CD1c-positive myeloid dendritic cell (primary cell): ENCODE results near the gene C20orf204.

Experiments used
- DNase-seq: peaks from one replicate; pipeline ENCODE4 v3.0.0-alpha.2; 2016; ENCODE audit errors: extremely low spot score

The C20orf204 gene

DNA sequence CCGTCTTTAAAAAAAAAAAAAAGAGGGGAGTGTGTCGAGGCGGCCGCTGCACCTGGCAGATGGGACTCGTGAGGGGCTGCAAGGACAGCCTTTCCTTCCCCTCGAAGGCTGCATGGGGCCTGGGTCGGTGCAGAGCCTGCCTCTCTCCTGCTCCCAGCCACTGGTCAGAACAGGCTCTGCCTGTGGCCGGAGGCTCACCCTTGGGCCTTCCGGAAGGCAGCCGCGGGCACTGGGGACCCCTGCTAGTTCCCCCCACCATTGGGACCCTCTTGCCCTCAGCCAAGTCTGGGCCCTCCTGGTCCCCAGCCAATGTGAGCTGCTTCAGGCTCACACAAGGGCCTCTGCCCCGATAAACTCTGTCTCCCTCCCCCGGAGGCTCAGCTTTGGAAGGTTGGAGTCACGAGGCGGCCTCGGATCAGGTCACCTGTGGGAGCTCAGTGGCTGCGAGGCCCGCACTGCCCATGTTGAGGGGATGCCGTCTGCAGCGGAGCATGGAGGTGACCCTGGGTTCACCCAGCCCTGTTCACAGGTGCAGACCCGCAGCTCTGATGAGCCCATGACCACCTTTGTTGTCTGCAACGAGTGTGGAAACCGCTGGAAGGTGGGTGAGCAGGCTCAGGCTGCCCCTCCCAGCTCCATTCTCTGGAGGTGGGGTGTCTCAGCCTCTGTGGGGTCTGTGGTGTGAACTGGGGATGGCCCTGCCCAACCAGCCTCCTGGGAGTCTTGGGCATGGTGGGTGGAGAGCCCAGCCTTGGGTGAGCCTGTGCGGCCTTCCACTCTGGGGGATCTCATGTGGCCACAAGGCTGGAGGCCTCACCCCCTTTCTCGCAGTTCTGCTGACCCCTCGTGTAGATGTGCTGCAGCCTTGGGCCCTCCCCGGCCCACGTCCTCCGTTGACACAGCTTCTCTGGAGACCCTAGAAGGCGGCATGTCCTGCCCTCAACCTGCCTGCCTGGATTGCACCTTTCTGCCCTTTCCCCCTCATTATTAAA lies 35.7 kb downstream of the C20orf204 start:
- no peak for DNase-seq

DNA sequence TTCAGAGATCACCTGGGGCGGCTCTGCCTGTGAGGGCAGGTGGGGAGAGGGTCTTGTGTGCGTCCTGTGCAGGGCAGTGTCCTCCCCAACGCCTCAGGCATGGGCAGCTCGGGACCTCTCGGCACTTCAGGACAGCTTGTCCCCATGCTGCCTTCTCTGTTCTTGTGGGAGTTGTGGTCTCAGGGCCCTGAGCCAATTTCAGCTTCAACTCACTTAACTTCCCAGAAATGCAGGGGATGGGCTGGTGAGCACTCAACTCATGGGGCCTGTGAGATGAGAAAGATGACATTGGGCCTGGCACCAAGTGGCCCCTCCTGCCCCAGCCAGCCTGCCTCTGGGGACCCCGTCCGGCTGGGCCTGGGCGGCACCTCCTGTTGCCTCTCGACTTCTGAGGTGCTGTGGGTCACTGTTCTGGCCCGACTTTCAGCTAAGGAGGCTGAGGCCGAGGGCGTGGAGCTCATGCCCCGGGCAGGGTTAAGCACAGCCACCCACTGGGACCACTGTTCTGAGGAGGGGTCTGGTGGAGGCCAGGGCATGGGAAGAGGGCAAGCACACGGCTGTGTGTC lies 36.6 kb downstream of the C20orf204 start:
- no peak for DNase-seq

DNA sequence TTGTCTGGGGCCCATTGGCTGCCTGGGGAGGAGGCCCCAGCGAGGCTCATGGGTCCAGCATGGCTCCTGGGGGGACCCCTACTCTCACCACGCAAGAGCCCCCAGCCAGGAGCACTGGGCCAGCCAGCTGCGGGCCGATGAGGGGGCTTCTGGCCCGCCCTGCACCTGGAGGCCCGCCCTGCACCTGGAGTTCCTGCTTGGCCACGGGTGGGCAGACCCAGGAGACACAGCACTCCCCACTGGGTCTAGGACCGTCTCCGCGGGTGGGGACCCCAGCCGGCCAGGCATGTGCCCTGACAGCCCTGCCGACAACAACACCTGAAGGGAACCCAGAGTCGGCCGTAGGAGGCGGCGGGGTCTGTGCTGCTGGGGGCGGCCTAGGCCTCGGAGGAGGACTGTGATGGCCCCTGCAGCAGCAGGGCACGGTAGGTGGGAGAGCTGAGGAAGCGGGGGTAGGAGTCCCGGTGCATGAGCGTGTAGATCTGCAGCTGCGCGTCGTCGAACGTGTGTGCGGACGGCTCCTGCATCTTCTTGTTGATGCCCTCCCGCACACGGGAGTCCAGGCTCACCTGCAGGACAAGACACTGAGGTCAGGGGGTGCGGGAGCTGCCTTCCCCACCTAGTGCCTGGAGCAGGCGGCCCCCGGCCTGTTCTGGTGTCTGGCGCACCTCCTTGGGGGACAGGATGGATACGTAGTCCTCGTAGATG lies 37.6 kb downstream of the C20orf204 start:
- DNase-seq: no peak

DNA sequence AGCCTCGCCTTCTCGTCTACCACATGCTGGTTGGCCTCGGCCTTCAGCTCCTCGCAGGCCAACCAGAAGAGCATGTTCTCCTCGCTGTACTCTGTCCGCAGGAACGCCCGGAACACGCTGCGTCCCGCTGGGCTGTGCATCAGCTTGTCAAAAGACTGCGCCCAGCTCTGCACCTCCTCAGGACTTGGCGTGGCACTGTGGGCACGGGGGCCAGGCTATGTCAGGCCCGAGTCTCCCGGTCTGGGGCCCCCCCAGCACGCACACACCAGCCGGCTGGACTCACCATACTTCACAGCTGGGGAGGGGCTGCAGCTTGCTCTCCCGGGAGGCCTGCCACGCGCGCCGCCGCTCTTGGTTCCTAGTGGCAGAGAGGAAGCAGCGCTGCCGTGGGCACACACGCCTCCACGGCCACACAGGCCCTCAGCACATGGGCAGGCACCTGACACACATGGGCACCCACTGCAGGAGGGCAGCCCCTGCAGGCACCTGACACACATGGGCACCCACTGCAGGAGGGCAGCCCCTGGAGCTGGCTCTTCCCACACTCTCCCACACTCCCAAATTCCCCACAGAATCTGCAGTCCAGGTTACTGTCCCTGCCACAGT lies 38.3 kb downstream of the C20orf204 start:
- no peak for DNase-seq

DNA sequence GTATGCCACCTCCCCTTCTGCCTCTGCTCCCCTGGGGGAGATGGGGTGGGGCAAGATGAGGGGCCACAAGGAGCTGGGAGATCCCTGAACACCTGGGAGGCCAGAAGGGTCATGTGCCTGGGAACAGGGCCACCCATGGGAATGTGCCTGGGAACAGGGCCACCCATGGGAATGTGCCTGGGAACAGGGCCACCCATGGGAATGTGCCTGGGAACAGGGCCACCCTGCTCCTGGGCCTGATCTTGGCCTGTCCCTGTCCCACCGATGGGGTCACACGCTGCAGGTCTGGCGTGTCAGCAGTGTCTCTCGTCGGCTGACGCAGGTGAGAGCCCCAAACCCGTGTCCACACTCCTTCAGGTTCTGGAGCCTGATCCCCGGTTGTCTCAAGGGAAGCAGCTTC lies 39.0 kb downstream of the C20orf204 start:
- no peak for DNase-seq

DNA sequence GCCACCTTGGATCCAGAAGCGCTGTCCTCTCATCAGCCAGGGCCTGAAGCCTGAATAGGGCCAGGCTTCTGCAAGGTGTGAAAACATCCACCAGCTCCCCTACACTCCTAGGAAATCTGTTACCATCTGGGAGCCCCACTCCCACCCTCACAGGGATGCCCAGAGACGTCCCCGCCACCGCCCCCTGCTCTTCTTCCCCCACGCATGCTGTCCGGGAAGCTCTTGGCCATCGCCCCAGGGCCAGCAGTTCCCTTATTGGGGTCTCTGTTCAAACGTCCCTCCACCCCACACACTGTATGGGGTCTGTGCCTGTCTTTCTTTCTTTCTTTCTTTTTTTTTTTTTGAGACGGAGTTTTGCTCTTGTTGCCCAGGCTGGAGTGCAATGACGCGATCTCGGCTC lies 39.6 kb downstream of the C20orf204 start:
- DNase-seq: no peak

DNA sequence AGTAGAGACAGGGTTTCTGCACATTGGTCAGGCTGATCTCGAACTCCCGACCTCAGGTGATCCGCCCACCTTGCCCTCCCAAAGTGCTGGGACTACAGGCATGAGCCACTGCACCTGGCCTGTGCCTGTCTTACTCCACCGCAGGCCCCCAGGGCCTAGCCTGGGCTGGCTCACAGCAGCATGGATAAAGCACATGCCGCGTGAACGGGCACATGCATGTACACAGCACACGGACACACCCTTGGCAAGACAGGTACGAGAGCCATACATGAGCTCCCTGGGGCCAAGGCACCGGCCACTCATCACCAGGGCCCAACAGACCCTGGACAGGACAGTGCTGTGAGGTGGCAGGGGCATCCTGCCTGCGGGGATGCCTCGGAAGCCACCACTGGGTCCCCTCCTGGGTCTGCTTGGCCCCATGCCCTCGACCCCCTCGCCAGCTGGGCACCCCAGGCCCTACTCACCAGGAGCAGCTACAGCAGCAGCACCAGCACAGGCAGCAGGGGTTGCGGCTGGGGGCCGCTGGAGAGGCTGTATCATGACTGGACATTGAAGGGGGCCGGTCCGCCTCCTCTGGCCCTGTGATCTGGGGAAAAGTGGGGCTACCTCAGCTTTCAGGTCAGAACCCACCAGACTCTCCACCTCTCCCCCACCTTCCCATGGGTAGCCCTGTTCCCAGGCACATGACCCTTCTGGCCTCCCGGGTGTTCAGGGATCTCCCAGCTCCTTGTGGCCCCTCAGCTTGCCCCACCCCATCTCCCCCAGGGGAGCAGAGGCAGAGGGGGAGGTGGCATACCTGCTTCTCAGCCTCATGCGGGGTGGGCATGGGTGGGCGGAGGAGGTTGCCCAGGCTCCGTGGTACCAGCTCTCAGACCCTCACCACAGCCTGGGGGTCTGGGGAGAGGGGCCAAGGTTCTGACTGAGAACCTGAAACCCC lies 40.3 kb downstream of the C20orf204 start:
- no peak for DNase-seq

DNA sequence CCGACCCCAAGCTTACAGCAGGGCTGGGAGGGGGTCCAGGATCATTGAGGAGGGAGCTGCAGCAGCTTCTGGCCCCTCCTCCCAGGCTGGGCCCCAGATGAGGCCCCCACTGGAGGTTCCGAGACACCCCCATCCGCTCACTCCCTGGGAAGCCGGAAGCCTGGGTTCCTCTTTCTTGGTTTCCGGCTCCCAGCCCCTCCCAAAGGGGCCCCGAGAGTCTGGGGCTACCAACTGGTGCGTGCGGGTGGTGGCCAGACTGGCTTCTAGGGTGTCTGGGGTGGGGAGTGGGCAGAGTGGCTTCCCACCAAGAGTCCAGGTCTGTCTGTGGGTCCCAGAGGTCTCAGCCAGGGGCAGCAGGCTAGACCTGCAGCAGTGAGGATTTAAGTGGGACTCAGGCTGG lies 41.1 kb downstream of the C20orf204 start:
- DNase-seq: peak; percentile 63

DNA sequence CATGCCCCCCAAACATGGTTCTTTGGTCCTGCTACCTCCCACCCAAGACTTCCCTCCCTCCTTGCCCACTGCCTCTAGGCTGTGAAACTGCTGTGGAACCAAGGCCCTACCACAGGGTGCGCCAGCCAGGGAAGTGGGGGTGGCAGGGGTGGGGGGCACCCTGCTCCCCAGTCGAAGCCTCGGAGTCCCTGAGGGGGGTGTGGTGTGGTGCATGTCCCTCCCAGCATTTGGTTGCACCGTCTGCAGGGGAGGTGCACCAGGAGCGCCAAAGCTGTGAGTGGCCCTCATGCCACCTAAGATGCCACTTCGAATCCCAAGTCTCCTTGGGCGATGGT lies 41.5 kb downstream of the C20orf204 start:
- DNase-seq: no peak

DNA sequence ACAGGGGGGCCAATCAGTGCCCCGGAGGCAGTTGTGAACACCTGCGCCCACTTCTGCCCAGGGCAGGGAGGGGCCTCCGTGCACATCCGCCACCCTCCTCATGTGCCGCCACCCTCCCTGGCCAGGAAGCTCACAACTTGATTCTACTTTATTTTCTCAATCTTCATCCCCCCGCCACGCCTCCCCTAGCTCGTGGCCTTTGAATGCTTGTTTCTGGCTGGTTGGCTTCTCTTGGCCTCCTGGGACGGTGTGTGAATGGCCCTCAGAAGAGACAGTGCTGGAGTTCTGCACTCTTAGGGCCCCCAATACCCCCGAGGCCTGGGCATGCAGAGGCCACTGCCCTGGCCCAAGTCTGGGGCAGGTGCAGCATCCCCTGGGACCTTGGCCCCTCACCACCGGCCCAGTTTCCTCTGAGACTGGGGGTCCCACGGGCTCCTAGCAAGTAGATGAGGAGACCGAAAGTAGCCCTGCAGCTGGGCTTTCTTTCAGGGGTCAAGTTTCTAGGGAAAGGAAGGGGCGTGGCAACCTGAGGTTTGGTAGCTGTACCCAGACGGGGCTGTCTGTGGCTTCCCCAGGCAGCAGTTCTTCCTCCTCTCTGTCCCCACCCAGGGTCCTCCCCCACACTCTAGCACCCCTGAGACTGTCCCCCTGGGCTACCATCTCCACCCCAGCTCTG lies 42.0 kb downstream of the C20orf204 start:
- peak; percentile 28 for DNase-seq

DNA sequence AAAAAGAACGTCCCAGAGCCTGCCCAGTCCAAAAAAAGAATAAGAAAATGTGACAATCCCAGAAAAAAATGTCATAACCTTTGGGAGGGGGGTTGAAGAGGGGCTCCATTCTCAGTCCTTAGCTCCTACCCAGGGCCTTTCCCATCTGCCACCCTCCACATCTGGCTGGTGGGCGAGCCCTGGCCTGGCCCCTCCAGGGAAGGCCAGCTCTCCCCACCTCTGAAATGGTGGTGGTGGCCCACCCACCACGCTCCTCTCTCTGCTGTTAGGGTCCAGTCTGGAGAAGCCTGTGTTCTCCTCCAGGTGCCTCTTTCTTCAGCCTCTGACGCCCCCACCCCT lies 42.9 kb downstream of the C20orf204 start:
- DNase-seq: no peak

DNA sequence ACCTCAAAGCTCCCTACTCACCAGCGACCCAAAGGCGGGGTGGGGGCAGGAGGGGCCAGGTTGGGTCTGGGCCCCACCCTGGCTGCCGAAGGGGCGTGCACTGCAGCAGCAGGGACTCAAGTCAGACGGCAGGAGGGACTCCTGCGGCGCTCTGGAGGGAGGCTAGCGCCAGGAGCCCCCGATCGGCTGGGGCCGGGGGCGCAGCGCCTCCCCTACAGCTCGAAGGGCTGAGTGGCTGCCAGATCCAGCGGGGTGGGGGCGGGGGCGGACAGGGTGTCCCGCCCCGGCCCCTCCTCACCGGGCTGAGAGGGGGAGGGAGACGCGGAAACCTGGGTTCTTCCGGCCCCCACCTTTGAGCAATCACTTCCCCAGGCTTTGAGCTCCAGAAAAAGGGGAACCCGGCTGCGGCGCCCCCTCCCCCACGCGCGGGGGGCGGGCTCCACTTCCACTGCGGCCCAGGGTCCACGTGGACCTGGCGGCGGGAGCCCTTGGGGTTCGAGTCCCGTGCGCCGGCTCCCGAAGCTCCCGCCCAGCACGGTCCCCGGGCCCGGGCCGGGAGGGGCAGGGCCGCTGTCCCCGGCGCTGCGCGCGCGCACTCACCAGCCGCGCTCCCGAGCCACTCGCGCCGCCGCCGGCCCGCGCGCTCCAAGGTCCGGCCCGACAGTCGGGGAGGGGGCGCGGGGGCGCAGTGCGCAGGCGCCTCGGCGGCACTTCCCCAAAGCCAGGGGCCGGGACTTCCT lies 43.5 kb downstream of the C20orf204 start, which contains the start of gene RGS19:
TSS of gene RGS19 (minus strand) at position 246 of the 740 bp plus-strand sequence. CDS start 2,632 bp downstream, outside the sequence.
- DNase-seq: peak; percentile 94

DNA sequence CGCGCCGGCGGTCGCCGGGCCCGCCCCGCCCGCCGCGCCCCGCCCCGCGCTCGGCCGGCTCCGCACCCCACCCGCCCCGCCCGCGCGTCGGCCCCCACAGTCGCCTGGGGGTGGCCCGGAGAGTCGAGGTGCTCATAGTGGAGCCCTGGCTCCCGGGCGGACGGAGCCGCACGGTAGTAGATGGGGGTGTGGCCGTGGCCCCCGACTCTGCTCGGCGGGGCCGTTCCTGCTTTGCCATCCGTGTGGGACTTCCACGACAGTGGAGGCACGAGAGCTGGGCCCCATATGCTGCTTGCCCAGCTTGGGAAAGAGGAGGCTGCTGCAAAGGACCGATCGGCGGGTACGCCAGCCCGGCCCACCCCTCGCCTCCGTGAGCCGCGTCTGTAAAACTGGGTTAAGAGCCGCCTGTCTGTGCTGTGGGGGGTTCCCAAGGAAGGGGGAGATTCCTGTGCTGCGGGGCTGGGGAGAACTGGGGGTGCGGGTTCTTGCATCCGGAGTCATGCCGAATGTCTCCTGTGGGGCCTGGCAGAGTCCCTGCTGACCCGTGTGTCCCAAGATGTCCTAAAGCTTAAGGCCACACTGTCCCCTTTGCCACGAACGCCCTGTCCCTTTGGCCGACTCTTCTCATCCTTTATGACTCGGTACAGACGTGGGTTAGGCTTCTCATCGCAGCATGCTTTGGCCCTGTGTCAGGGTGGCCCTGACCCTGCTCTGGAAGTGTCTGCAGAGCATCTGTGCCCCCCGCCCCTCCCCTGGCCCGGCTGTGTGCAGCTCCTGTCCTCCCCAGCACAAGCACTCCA lies 44.2 kb downstream of the C20orf204 start, which contains the start of gene OPRL1:
TSS of gene OPRL1 (plus strand) at position 70 of the 800 bp plus-strand sequence. CDS start 12,639 bp downstream, outside the sequence.
- DNase-seq: no peak

DNA sequence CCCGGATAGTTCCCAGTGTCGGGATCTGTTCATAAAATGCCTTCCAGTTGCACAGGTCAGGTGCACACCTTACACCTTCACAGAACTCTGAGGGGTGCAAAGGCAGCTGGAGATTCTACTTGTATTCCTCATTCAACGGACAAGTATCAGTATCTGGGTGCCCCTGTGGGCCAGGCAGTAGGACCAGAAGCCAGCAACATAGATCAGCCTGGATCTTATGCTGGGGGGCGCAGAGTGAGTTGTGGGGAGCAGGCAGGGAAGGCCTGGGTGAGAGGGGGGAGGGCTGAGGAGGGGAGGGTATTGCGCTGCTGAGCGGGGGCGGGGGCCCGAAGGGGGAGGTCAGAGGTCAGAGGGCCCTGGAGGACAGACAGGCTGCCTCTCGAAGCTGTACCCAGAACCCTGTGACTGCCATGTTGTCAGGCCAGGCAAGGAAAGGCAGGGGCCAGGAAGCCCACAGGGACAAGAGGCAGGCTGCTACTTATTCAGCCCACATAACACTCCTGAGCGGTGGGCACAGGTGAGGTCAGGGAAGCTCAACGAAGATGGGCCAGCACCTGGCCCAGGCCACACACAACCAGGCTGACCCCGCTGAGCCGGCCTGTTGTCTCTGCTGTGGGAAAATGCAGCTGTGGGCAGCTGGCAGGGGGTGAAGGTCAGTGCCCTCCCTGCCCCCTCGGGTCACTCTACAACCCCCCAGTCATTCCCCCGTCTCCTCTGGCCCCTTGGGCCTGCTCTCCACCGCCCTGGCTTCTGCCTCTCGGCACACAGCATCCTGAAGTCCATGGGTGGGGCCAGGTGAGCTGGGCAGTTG lies 45.0 kb downstream of the C20orf204 start:
- DNase-seq: no peak

DNA sequence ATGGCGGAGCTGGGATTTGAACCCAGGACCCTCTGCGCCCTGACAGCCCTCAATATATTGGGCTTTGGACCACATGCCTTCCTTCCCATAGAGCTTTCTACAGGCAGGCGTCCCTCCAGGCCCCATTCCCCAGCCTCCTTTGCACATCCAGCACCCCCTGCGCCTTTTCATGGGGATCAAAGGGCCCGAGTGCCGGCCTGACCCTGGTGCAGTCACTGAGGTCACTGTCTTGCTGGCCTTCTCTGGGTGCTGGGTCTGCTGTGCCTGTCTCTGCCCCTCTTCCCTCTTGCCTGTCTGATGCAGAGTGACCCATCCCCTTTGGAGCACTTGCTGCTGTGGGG lies 45.6 kb downstream of the C20orf204 start:
- no peak for DNase-seq

DNA sequence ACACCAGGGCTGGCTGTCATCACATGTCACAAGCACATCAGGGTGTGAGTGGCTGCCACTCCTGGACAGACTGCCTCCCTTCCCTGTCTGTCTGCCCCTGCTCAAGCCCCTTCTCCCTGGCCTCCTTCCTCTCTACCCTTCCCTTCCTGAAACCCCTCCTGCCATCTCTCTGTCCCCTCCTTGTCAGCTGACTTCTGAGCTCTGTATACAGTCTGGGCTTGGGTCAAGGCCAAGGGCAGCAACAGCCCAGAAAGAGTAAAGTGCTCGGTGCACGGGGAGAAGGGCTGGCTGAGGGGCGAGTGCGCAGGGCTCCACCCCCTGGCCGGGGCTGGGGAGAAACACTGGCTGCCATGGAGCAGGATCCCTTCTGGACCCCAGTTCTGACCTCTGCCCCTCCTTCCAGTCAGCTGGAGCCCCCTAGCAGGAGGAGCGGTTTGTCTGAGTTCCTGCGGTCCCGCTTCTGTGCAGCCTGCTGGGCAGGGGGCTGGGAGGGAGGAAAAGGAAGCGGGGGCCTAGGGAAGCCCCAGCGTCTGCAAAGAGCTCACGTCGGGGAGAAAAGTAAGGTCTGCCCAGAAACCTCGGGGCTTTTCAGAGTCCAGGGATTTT lies 46.2 kb downstream of the C20orf204 start:
- no peak for DNase-seq

DNA sequence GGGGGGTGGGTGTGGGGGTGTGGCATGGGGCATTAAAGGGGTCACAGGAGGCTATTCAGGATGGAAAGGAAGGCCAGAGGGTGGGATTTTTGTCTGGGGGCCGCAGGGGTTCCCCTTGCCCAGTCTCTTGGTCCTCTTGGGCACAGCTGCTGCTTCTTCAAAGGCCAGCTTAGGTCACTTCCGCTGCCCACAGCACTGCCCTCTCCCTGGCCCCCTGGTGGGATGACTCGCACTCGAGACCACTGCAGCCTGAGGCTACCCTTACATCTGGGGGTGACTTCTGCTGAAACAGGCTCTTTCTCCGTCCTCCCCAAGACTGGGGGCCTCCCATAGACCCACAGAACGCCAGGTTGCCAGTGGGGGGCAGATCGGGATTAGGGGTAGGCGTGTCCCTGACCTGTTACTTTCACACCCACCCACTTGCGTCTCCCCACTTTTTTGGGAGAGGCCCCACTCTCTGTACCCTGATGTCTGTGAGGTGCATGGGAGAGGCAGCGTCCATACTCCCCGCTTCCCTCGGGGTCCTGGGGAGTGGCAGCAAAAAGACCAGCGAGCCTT lies 46.9 kb downstream of the C20orf204 start:
- DNase-seq: peak; percentile 45
